Esophagus squamous epithelium (tissue), 4 donors: ENCODE data around the gene L3HYPDH.
A peak's percentile ranks its signal among the peaks of the same experiment; 100 is the strongest.

ENCODE experiments used
- POLR2A ChIP-seq, 4 donors: fragments of 450-650 bp; IDR thresholded peaks; one replicate each; pipeline ENCODE4 v1.6.1; 2017; ENCODE audit warnings: antibody characterized with exemption in 4 of 4, mild to moderate bottlenecking in 4 of 4, moderate library complexity in 3 of 4
- TF ChIP-seq, protein P1 (sequence below), 6 experiments: fragments of 450-650 bp in 4 of 6; fragments of 200-600 bp in 2 of 6; sonication (generic) in 2 of 6; IDR thresholded peaks; one replicate each; pipeline ENCODE4 v1.5.1; 2016 to 2019; ENCODE audit warnings: antibody characterized with exemption in 6 of 6, mild to moderate bottlenecking in 4 of 6, moderate library complexity in 4 of 6

DNA sequence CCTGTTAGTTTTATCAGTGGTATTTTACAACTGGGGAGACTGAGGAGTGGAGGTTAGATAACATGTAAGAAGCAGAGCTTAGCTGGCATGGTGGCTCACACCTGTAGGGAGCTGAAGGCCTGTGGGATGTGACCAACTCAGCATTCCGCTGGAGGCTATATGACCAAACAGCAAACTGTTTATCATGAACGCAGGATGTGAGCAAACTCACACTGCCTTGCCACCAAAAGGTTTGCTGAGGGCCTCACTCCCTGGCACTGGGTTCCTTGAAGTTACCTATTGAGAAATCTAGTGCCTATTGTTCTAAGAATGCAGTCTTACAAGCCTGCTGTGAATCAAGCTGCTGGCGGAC is 23.5 kb upstream of the L3HYPDH start:
- TF ChIP-seq, protein P1, sequence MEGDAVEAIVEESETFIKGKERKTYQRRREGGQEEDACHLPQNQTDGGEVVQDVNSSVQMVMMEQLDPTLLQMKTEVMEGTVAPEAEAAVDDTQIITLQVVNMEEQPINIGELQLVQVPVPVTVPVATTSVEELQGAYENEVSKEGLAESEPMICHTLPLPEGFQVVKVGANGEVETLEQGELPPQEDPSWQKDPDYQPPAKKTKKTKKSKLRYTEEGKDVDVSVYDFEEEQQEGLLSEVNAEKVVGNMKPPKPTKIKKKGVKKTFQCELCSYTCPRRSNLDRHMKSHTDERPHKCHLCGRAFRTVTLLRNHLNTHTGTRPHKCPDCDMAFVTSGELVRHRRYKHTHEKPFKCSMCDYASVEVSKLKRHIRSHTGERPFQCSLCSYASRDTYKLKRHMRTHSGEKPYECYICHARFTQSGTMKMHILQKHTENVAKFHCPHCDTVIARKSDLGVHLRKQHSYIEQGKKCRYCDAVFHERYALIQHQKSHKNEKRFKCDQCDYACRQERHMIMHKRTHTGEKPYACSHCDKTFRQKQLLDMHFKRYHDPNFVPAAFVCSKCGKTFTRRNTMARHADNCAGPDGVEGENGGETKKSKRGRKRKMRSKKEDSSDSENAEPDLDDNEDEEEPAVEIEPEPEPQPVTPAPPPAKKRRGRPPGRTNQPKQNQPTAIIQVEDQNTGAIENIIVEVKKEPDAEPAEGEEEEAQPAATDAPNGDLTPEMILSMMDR (IDR thresholded peaks at IDR 0.05), result peak in 1 of 6 experiments; percentile 6
- no peak for TF ChIP-seq POLR2A (IDR thresholded peaks at IDR 0.05)
